Astrocyte (in vitro differentiated cells and primary cell): ENCODE measurements around the gene STX16. TPM values are rescaled to one million over a fixed set of nuclear protein-coding genes. Genes with fewer than 3 reads are reported as not detected.

Experiments used
- DNase-seq: peaks from one replicate; pipeline ENCODE4 v3.0.0-alpha.2; 2010; ENCODE audit warnings: low read depth
- FAIRE-seq: peaks from 2 replicates; lab custom pipeline; 2011; peaks lifted over from hg19 to GRCh38; lab: Jason Lieb, UNC
- H2AFZ ChIP-seq: 2 replicates; pipeline ENCODE4 v1.6.0; 2012; ENCODE audit warnings: low read depth, low read length, inconsistent platforms
- H3K27ac ChIP-seq: 2 replicates; pipeline ENCODE4 v1.5.1; 2011; ENCODE audit warnings: low read depth, low read length, inconsistent platforms
- H3K27me3 ChIP-seq: 2 replicates; pipeline ENCODE4 v1.6.0; 2011; ENCODE audit warnings: low read length, inconsistent platforms; ENCODE audit not compliant: insufficient read depth
- H3K36me3 ChIP-seq: 2 replicates; pipeline ENCODE4 v1.5.1; 2011; ENCODE audit warnings: low read length, inconsistent platforms; ENCODE audit not compliant: insufficient read depth
- H3K4me1 ChIP-seq: 2 replicates; pipeline ENCODE4 v1.5.1; 2011; ENCODE audit warnings: low read length, inconsistent platforms; ENCODE audit not compliant: insufficient read depth
- H3K4me2 ChIP-seq: 2 replicates; pipeline ENCODE4 v1.6.0; 2012; ENCODE audit warnings: low read length, inconsistent platforms
- H3K4me3 ChIP-seq: 2 replicates; pipeline ENCODE4 v1.5.1; 2011; ENCODE audit warnings: low read depth, mild to moderate bottlenecking, low read length, inconsistent platforms; ENCODE audit not compliant: insufficient read depth
- H3K79me2 ChIP-seq: 2 replicates; pipeline ENCODE4 v1.6.0; 2012; ENCODE audit warnings: mild to moderate bottlenecking, low read length, inconsistent platforms; ENCODE audit not compliant: insufficient read depth
- H3K9ac ChIP-seq: 2 replicates; pipeline ENCODE4 v1.6.0; 2012; ENCODE audit warnings: mild to moderate bottlenecking, low read length, inconsistent platforms
- H3K9me3 ChIP-seq: 2 replicates; pipeline ENCODE4 v1.5.1; 2012; ENCODE audit warnings: low read depth, mild to moderate bottlenecking, low read length, inconsistent platforms; ENCODE audit not compliant: insufficient read depth
- H4K20me1 ChIP-seq: 2 replicates; pipeline ENCODE4 v1.6.0; 2012; ENCODE audit warnings: low read length, inconsistent platforms; ENCODE audit not compliant: insufficient read depth
- H3K27ac Mint-ChIP-seq: one replicate; pipeline ENCODE4 v1.8.0; 2021; ENCODE audit warnings: mild to moderate bottlenecking, mixed read lengths; ENCODE audit not compliant: unreplicated experiment
- H3K27me3 Mint-ChIP-seq: one replicate; pipeline ENCODE4 v1.8.0; 2021; ENCODE audit warnings: low read depth, mixed read lengths; ENCODE audit not compliant: unreplicated experiment
- H3K36me3 Mint-ChIP-seq: one replicate; pipeline ENCODE4 v1.8.0; 2021; ENCODE audit warnings: low read depth, mixed read lengths; ENCODE audit not compliant: unreplicated experiment
- H3K4me1 Mint-ChIP-seq: one replicate; pipeline ENCODE4 v1.8.0; 2021; ENCODE audit warnings: low read depth, mixed read lengths; ENCODE audit not compliant: unreplicated experiment
- H3K4me3 Mint-ChIP-seq: one replicate; pipeline ENCODE4 v1.8.0; 2021; ENCODE audit warnings: mild to moderate bottlenecking, moderate library complexity, mixed read lengths; ENCODE audit not compliant: unreplicated experiment
- H3K9me3 Mint-ChIP-seq: one replicate; pipeline ENCODE4 v1.8.0; 2021; ENCODE audit warnings: mild to moderate bottlenecking, mixed read lengths; ENCODE audit not compliant: unreplicated experiment
- EZH2 ChIP-seq: IDR thresholded peaks from 2 replicates; pipeline ENCODE4 v1.6.1; 2012; ENCODE audit warnings: mild to moderate bottlenecking, low read length, inconsistent platforms; ENCODE audit not compliant: insufficient read depth
- total RNA-seq: library from RNA; stranded (reverse); gene quantifications from 2 replicates; pipeline ENCODE4 v1.2.1, GENCODE V29; 2021
- TF ChIP-seq, protein P1 (sequence below): IDR thresholded peaks from 2 replicates; pipeline ENCODE4 v1.5.1; 2011; ENCODE audit warnings: low read depth, mild to moderate bottlenecking, inconsistent platforms, low read length, moderate library complexity; ENCODE audit not compliant: insufficient read depth

STX16 gene
- total RNA-seq, 1 donor from 2014 or later: 59.3 TPM

DNA sequence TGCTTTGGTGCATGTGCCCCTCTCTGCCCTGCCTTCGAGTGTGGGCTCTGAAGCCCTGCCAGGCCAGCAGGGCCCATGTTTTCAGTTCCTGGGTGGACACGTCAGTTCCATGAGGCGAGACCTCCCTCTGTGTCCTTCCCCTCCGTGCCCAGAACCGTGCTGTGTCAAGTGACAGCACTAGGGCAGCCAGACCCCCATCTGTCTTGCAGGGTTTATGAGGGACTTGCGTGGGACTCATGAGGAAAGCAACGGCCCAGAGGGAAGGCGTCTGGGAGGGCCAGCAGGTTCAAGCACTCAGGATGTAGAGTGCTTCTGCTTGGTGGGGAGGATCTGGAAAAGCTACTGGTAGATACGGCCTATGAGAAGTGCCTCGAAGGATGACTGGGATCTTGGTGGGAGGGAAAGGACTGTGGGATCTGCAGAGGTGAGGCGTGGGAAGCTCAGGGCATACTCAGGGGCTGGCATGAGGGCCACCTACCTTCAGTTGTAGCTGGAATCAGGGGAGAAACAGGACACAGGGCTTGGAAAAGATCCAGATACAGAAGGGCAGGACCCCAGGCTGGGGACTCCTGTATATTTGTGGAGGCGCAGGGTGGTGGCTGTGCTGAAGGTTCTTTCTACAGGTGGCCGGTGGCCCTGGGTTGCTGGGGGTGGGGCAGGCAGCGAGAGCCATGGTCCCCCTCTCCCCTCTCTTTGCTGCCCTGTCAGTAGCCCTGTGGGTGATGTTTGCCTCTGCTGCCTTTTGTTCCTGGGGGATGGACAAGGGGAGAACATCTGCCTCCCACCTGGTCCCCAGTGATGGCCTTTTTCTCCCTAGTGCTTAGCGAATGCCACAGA lies 47.0 kb downstream of the STX16 start:
- peaks cover 20% of the 10 kb centered on the region for H3K79me2 ChIP-seq
- H3K9ac ChIP-seq: no peak overlapping the region
- H3K4me3 Mint-ChIP-seq: no peak overlapping the region
- H3K36me3 Mint-ChIP-seq: peaks cover 16% of the 10 kb centered on the region
- H3K4me1 Mint-ChIP-seq: peaks cover 5% of the 10 kb centered on the region
- H2AFZ ChIP-seq: no peak overlapping the region
- peaks cover 14% of the 10 kb centered on the region for H3K4me1 ChIP-seq
- H3K9me3 Mint-ChIP-seq: no peaks in the 10 kb centered on the region
- no peak overlapping the region for H3K27ac Mint-ChIP-seq
- H3K36me3 ChIP-seq: peaks cover 12% of the 10 kb centered on the region
- DNase-seq: no peak
- no peak overlapping the region for H3K27ac ChIP-seq
- H3K27me3 Mint-ChIP-seq: peaks cover 4% of the 10 kb centered on the region
- no peak overlapping the region for H3K4me2 ChIP-seq
- H3K27me3 ChIP-seq: no peaks in the 10 kb centered on the region
- H3K4me3 ChIP-seq: no peak overlapping the region
- H4K20me1 ChIP-seq: peaks cover 9% of the 10 kb centered on the region
- no peaks in the 10 kb centered on the region for H3K9me3 ChIP-seq
- FAIRE-seq: no peak
- TF ChIP-seq, protein P1, sequence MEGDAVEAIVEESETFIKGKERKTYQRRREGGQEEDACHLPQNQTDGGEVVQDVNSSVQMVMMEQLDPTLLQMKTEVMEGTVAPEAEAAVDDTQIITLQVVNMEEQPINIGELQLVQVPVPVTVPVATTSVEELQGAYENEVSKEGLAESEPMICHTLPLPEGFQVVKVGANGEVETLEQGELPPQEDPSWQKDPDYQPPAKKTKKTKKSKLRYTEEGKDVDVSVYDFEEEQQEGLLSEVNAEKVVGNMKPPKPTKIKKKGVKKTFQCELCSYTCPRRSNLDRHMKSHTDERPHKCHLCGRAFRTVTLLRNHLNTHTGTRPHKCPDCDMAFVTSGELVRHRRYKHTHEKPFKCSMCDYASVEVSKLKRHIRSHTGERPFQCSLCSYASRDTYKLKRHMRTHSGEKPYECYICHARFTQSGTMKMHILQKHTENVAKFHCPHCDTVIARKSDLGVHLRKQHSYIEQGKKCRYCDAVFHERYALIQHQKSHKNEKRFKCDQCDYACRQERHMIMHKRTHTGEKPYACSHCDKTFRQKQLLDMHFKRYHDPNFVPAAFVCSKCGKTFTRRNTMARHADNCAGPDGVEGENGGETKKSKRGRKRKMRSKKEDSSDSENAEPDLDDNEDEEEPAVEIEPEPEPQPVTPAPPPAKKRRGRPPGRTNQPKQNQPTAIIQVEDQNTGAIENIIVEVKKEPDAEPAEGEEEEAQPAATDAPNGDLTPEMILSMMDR: no peak
- TF ChIP-seq EZH2: no peak

GRCh38 chr20:58698741-58699622 lies 47.9 kb downstream of the STX16 start:
- Histone ChIP-seq H3K79me2 (peaks cover 12% of the 10 kb centered on the region), H4K20me1 (peaks cover 9% of the 10 kb centered on the region), H2AFZ (no peak overlapping the region), H3K4me2 (no peak overlapping the region), H3K36me3 (peaks cover 16% of the 10 kb centered on the region), H3K9me3 (no peaks in the 10 kb centered on the region), H3K4me3 (no peak overlapping the region), H3K27ac (no peak overlapping the region), H3K4me1 (peaks cover 5% of the 10 kb centered on the region), H3K9ac (no peak overlapping the region), H3K27me3 (no peaks in the 10 kb centered on the region)
- Mint-ChIP-seq H3K4me1 (peaks cover 5% of the 10 kb centered on the region), H3K27me3 (peaks cover 4% of the 10 kb centered on the region), H3K9me3 (no peaks in the 10 kb centered on the region), H3K36me3 (peaks cover 24% of the 10 kb centered on the region), H3K27ac (no peak overlapping the region), H3K4me3 (no peak overlapping the region)
- TF ChIP-seq EZH2: no peak
- TF ChIP-seq, protein P1: no peak
- DNase-seq (no peak), FAIRE-seq (no peak)
